B cell (primary cell): Measurements from ENCODE around the gene PAK6. TPM values are rescaled to one million over a fixed set of nuclear protein-coding genes. Genes with fewer than 3 reads are reported as not detected.

Source experiments
- ATAC-seq: fragments of 200-7000 bp; cut with Tn5 transposase; one replicate; pipeline ENCODE4 v1.10.0; 2021; ENCODE audit warnings: low read depth, mild to moderate bottlenecking, moderate number of reproducible peaks, moderate library complexity
- CTCF ChIA-PET: fragments of 350-600 bp; sonication (Branson Sonifier 250); formaldehyde crosslinking; loops from one replicate; lab custom pipeline; 2021; ENCODE audit warnings: antibody characterized with exemption, inconsistent platforms; lab: Charles Lee
- POLR2A ChIA-PET: fragments of 350-600 bp; sonication (Branson Sonifier 250); formaldehyde crosslinking; loops from one replicate; lab custom pipeline; 2021; ENCODE audit warnings: antibody characterized with exemption; lab: Charles Lee
- DNase-seq: peaks from one replicate; pipeline ENCODE4 v3.0.0; 2013
- H2AFZ ChIP-seq: 2 replicates; pipeline ENCODE4 v1.6.1; 2012; ENCODE audit warnings: mild to moderate bottlenecking, low read depth, low read length; ENCODE audit not compliant: insufficient read depth, poor library complexity, severe bottlenecking
- H3K27ac ChIP-seq, 2 donors: 1 replicate in 1 of 2; 2 replicates in 1 of 2; pipeline ENCODE4 v1.5.1; 2012 to 2013; ENCODE audit warnings: low read length in 2 of 2, mild to moderate bottlenecking in 2 of 2, moderate library complexity in 1 of 2
- H3K27me3 ChIP-seq, 4 experiments: fragments of 200-600 bp in 1 of 4; sonication (generic) in 1 of 4; replicated peaks in 1 of 4; 1 replicate in 2 of 4; 2 replicates in 2 of 4; pipeline versions ENCODE4 v1.6.1 to v1.7.0; 2013 to 2016; ENCODE audit warnings: low read length in 3 of 4, mild to moderate bottlenecking in 2 of 4, mixed read lengths in 1 of 4, moderate library complexity in 1 of 4; ENCODE audit not compliant: insufficient read depth in 4 of 4, control insufficient read depth in 3 of 4; ENCODE audit errors: control extremely low read depth in 1 of 4
- H3K36me3 ChIP-seq, 2 experiments: replicated peaks in 1 of 2; 1 replicate in 1 of 2; 2 replicates in 1 of 2; pipeline versions ENCODE4 v1.6.1 to v1.7.1; 2013; ENCODE audit warnings: low read length in 1 of 2; ENCODE audit not compliant: insufficient read depth in 2 of 2, control insufficient read depth in 1 of 2; ENCODE audit errors: control extremely low read depth in 1 of 2, extremely low read depth in 1 of 2
- H3K4me1 ChIP-seq, 2 donors: fragments of 200-600 bp in 1 of 2; sonication (generic) in 1 of 2; 1 replicate in 1 of 2; 2 replicates in 1 of 2; pipeline versions ENCODE4 v1.5.1 to v1.6.1; 2013 to 2017; ENCODE audit warnings: low read length in 2 of 2; ENCODE audit not compliant: control insufficient read depth in 2 of 2, insufficient read depth in 2 of 2
- H3K4me2 ChIP-seq: replicated peaks from 2 replicates; pipeline ENCODE3; 2012; ENCODE audit warnings: mild to moderate bottlenecking, low read depth, low read length; ENCODE audit not compliant: poor library complexity, severe bottlenecking
- H3K4me3 ChIP-seq, 5 experiments: fragments of 200-600 bp in 1 of 5; sonication (generic) in 1 of 5; 1 replicate in 3 of 5; 2 replicates in 2 of 5; pipeline versions ENCODE4 v1.5.1 to v1.7.0; 2011 to 2016; ENCODE audit warnings: low read length in 4 of 5, mild to moderate bottlenecking in 4 of 5, low read depth in 2 of 5, control low read depth in 1 of 5, moderate library complexity in 1 of 5; ENCODE audit not compliant: insufficient read depth in 1 of 5; ENCODE audit errors: control extremely low read depth in 1 of 5, extremely low read depth in 1 of 5
- H3K79me2 ChIP-seq: fragments of 200-600 bp; sonication (generic); one replicate; pipeline ENCODE4 v1.6.0; 2016; ENCODE audit warnings: low read length; ENCODE audit not compliant: control insufficient read depth, insufficient read depth
- H3K9ac ChIP-seq: fragments of 200-600 bp; sonication (generic); 2 replicates; pipeline ENCODE4 v1.6.1; 2017; ENCODE audit warnings: mild to moderate bottlenecking, low read length, moderate library complexity
- H3K9me3 ChIP-seq, 3 donors: one replicate each; pipeline versions ENCODE4 v1.6.1 to v1.7.1; 2013; ENCODE audit warnings: low read length in 2 of 3; ENCODE audit not compliant: control insufficient read depth in 2 of 3, insufficient read depth in 1 of 3; ENCODE audit errors: control extremely low read depth in 1 of 3
- H4K20me1 ChIP-seq: 2 replicates; pipeline ENCODE4 v1.6.0; 2012; ENCODE audit warnings: mild to moderate bottlenecking, low read length; ENCODE audit not compliant: insufficient read depth, control insufficient read depth, poor library complexity, severe bottlenecking
- H3K27ac Mint-ChIP-seq: one replicate; pipeline ENCODE4 v1.8.0; 2021; ENCODE audit warnings: mixed read lengths
- H3K27me3 Mint-ChIP-seq: one replicate; pipeline ENCODE4 v1.8.0; 2021; ENCODE audit warnings: mixed read lengths
- H3K4me1 Mint-ChIP-seq: one replicate; pipeline ENCODE4 v1.8.0; 2021; ENCODE audit warnings: mixed read lengths
- H3K4me3 Mint-ChIP-seq: one replicate; pipeline ENCODE4 v1.8.0; 2021; ENCODE audit warnings: mixed read lengths
- H3K9me3 Mint-ChIP-seq: one replicate; pipeline ENCODE4 v1.8.0; 2022; ENCODE audit warnings: mixed read lengths; ENCODE audit not compliant: insufficient read depth
- EZH2 ChIP-seq: IDR thresholded peaks from 2 replicates; pipeline ENCODE4 v1.6.1; 2012; ENCODE audit warnings: borderline replicate concordance, low read depth, mild to moderate bottlenecking, moderate library complexity, low read length; ENCODE audit not compliant: insufficient read depth, poor library complexity, severe bottlenecking
- WGBS: methylation state at CpG from one replicate; pipeline ENCODE4 v1.1.5; 2013; ENCODE audit warnings: missing lambda C conversion rate; ENCODE audit not compliant: insufficient coverage; 5-methylcytosine and 5-hydroxymethylcytosine counted together
- intact Hi-C: fragments of 100-400 bp; cut with micrococcal nuclease; formaldehyde crosslinking; loops from one replicate; pipeline ENCODE4 v1.10.0; 2022
- polyA plus RNA-seq: library from polyadenylated mRNA; depleted of rRNA; stranded (reverse); fragments of >200 nt; gene quantifications from 2 replicates; pipeline ENCODE4 v1.2.3, GENCODE V29; 2012
- total RNA-seq, 2 donors: library from RNA; stranded (reverse); fragments of 120-200 nt in 1 of 2; gene quantifications; 1 replicate in 1 of 2; 2 replicates in 1 of 2; pipeline versions ENCODE4 v1.2.3 to v1.2.4, GENCODE V29; 2013 to 2022
- TF ChIP-seq, protein P1 (sequence below): fragments of 200-600 bp; IDR thresholded peaks from one replicate; pipeline ENCODE4 v1.8.0; 2022; ENCODE audit warnings: antibody characterized with exemption, mild to moderate bottlenecking

The PAK6 gene
- total and polyA plus RNA-seq, 2 donors (not counting 1 experiment from before 2014, with no cell fraction given), result 0.45 to 1.2 TPM

DNA sequence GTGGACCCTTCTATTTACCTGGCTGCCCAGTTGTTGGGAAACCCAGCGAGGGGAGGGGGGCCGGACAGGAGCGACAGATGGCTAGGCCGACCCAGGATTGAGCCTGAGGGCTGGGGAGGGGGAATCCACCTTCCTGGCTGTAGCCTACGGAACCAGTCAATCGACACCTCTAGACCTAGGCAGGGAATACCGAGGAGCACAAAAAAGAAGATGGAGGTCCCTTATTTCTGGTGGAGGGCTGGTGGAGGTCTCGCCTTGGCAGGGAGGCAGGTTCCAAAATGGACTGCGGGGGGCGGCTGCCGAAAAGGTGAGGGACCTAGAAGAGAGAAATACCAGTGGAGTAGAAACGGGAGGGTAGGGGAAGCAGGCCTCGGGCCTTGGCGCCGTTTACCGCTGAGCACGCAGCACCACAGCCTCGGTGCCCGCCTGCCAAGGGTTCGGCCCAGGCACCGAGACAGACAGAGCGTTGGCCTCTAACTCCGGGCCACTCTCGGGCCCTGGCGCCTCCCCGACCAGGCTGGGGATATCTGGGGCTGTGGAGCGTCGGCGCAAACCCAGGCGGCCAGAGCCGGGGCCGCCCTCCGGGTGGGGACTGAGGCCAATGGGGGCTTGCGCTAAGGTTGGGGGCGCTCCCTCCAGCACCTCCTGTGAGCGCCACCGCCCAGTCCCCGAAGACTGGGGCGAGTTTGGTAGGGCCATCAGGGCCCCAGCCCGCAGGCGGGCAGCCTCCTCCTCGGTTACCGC lies 42.4 kb downstream of the PAK6 start:
- H4K20me1 ChIP-seq, result no peaks in the 10 kb centered on the region
- peaks cover 19 to 33% of the 10 kb centered on the region in 2 donors for H3K4me1 ChIP-seq
- H3K27ac Mint-ChIP-seq, result no peak overlapping the region
- H3K27me3 Mint-ChIP-seq, result peaks cover 21% of the 10 kb centered on the region
- H3K79me2 ChIP-seq, result no peaks in the 10 kb centered on the region
- peaks cover 0 to 11% (median 0%) of the 10 kb centered on the region in 3 donors for H3K9me3 ChIP-seq
- no peak overlapping the region for H2AFZ ChIP-seq
- ATAC-seq, result no peak
- H3K4me2 ChIP-seq, result peak overlapping the region; percentile 98
- POLR2A ChIA-PET, result interaction anchor here (0.9 kb wide), 1 partner anchor 29 kb away, joined by 3 read pairs; no protein-coding TSS in a partner anchor
- peak overlapping the region; percentile 66 for H3K4me3 Mint-ChIP-seq
- H3K27ac ChIP-seq, result no peak overlapping the region
- no peaks in the 10 kb centered on the region for H3K36me3 ChIP-seq
- H3K4me1 Mint-ChIP-seq, result peaks cover 26% of the 10 kb centered on the region
- TF ChIP-seq EZH2, result no peak
- TF ChIP-seq, protein P1, sequence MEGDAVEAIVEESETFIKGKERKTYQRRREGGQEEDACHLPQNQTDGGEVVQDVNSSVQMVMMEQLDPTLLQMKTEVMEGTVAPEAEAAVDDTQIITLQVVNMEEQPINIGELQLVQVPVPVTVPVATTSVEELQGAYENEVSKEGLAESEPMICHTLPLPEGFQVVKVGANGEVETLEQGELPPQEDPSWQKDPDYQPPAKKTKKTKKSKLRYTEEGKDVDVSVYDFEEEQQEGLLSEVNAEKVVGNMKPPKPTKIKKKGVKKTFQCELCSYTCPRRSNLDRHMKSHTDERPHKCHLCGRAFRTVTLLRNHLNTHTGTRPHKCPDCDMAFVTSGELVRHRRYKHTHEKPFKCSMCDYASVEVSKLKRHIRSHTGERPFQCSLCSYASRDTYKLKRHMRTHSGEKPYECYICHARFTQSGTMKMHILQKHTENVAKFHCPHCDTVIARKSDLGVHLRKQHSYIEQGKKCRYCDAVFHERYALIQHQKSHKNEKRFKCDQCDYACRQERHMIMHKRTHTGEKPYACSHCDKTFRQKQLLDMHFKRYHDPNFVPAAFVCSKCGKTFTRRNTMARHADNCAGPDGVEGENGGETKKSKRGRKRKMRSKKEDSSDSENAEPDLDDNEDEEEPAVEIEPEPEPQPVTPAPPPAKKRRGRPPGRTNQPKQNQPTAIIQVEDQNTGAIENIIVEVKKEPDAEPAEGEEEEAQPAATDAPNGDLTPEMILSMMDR, result no peak
- CTCF ChIA-PET, result interaction anchor here (0.5 to 12.3 kb wide), 12 partner anchors 7 to 244 kb away, joined by 3 to 382 read pairs (median 36); partner anchors contain the start of genes CCDC9B, INAFM2, KNSTRN and PLCB2
- intact Hi-C loops, result loop anchor here (5.0 kb wide), 2 partner anchors 41 to 349 kb away; partner anchors contain the start of genes EIF2AK4 and INAFM2
- no peak overlapping the region for H3K4me3 ChIP-seq
- peak; percentile 28 for DNase-seq
- WGBS, result 91% methylated on average over 43 of the region's 43 CpGs
- H3K9me3 Mint-ChIP-seq, result no peaks in the 10 kb centered on the region
- H3K27me3 ChIP-seq, result peaks cover 0 to 53% (median 23%) of the 10 kb centered on the region in 4 experiments
- H3K9ac ChIP-seq, result no peak overlapping the region

DNA sequence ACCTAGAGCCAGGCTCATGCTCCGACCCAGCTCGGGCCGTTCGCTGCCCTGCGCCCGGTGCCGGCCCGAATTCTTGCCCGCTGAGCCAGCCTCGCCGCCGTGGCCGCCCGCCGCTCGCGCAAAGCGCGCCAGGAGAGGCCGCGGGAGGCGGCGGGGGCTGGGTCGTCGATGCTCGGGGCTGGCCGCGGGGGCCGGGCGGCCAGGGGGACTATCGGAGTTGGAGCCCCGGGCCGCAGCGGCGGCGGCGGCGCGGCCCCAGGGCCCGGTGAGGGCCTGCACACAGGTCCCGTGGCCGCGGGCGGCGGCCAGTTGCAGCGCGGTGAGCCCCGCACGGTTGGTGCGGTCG lies 42.9 kb downstream of the PAK6 start:
- Histone ChIP-seq H3K4me3 (peak overlapping the region; percentile 21 to 76 (median 56)), H3K9ac (peak overlapping the region; percentile 71), H3K79me2 (no peaks in the 10 kb centered on the region), H3K4me2 (peak overlapping the region; percentile 98), H4K20me1 (no peaks in the 10 kb centered on the region), H3K27ac (no peak overlapping the region), H3K9me3 (peaks cover 0 to 11% (median 0%) of the 10 kb centered on the region in 3 donors), H2AFZ (peak overlapping the region; percentile 80), H3K36me3 (no peaks in the 10 kb centered on the region), H3K27me3 (peaks cover 0 to 52% (median 23%) of the 10 kb centered on the region in 4 experiments), H3K4me1 (peaks cover 19 to 33% of the 10 kb centered on the region in 2 donors)
- H3K27me3 Mint-ChIP-seq, result peaks cover 21% of the 10 kb centered on the region
- H3K4me3 Mint-ChIP-seq, result no peak overlapping the region
- ATAC-seq (no peak), DNase-seq (no peak)
- H3K9me3 Mint-ChIP-seq, result no peaks in the 10 kb centered on the region
- CTCF ChIA-PET, result interaction anchor here (3.1 to 5.7 kb wide), 2 partner anchors 29 to 56 kb away, joined by 34 to 58 read pairs; partner anchors contain the start of gene PLCB2
- H3K27ac Mint-ChIP-seq, result no peak overlapping the region
- POLR2A ChIA-PET, result no interaction called here
- 18% methylated on average over 51 of the region's 51 CpGs for WGBS
- intact Hi-C loops, result loop anchor here (5.0 kb wide), 2 partner anchors 41 to 349 kb away; partner anchors contain the start of genes EIF2AK4 and INAFM2
- TF ChIP-seq EZH2, result no peak
- TF ChIP-seq, protein P1, result no peak
- H3K4me1 Mint-ChIP-seq, result peaks cover 24% of the 10 kb centered on the region
